GM18526 (cell line): ENCODE results near the gene NR1D1.

Experiments
- POLR2A ChIP-seq: IDR thresholded peaks from 3 replicates; pipeline ENCODE4 v1.6.1; 2011; ENCODE audit not compliant: insufficient read length; ENCODE audit errors: extremely low read depth

The NR1D1 gene

GRCh38 chr17:40113907-40114245 is 13.5 kb upstream of the NR1D1 start:
- no peak for TF ChIP-seq POLR2A

- peak; percentile 49 for TF ChIP-seq POLR2A
Observed at GRCh38 chr17:40113110-40113906, 12.9 kb upstream of the NR1D1 start.

GRCh38 chr17:40112718-40113109 is 12.3 kb upstream of the NR1D1 start:
- TF ChIP-seq POLR2A: no peak

DNA sequence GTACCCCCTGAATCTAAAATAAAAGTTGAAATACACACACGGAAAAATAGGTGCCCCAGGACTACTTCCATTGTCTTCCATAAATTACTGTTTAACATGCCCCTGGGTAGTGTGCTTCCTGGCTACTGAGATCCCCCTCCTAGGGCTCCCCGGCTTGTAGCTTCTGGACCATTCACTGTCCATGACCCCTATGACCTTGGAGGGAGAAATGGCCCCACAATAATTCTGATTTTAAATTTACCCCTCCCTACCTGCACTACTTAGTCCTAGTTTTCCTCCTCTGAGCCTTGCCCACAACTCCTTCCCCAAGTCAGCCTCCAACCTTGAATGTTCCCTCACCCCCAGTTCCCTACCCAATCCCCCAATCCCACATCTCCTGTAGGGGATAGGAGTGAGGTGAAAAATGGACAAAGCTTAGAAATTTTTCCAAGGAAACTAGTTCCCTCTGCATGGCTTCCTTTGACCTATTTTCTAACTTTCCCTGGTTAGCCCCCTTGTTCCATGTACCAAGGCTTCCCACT is 11.9 kb upstream of the NR1D1 start:
- no peak for TF ChIP-seq POLR2A

GRCh38 chr17:40111221-40112128 is 11.1 kb upstream of the NR1D1 start:
- no peak for TF ChIP-seq POLR2A

DNA sequence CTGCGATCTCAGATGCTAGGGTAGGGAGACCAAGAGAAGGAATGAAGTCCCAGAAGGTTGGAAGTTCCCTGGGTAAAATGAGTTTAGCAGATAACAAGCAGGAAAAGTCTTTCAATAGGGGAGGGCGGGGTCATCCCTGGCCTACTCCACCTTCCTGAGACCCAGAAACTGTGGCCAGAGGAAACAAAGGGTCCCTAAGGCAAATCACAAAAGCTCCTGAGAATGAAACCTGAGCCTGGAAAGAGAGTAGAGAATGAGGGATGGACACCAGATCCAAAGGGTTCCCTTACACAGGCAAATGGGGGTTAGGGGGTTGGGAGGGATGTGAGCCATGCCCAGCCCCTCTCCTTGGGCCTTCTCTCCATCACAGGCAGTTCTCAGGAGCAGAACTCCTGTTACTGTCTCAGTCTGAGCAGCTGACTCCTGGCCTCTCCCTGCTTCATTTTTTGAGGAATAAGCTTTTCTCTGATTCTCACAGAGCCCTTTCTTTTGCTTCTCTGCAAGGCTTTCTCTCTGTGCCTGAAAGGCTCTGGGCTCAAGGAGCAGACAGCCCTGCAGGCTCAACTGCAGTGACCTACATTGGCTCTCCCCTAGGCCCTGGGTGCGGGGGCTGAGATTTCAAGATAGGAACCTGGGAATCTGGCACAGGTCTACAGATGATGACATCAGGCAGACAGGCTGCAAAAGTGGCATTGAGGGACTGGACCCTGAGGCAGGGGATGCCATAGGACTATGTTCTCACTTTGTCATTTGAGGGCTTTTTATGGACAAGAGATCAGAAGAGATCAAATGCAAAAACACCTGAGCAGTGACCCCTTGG is 9.8 kb upstream of the NR1D1 start:
- no peak for TF ChIP-seq POLR2A

DNA sequence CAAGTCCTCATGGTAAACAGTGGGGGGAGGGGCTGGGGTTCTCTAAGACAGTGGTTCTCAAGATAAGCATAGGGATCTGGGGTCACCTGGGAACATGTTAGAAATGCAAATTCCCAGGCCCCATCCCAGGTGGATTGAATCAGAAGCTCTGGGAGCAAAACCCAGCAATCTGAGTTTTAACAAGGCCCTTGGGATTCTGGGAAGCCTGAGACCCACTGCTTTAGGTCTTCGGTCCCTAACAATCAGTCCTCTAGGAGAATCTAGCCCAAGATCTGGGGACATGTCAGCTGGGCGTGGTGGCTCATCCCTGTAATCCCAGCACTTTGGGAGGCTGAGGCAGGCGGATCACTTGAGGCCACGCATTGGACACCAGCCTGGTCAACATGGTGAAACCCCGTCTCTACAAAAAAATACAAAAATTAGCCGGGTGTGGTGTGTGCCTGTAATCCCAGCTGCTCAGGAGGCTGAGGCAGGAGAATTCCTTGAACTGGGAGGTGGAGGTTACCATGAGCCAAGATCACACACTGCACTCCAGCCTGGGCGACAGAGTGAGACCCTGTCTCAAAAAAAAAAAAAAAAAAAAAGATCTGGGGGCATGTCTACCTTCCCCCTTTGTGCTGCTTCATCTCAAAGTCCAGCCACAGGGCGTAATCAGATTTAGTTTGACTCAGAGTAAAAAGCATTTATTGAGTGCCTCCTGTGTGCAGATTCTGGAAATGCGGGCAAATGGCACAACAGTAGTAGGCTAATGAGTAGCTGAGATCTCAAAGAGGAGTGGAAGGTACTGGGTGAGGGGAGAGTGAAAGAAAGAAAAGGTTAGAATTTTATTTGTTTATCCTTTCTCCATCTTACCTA is 8.8 kb upstream of the NR1D1 start:
- TF ChIP-seq POLR2A: no peak

DNA sequence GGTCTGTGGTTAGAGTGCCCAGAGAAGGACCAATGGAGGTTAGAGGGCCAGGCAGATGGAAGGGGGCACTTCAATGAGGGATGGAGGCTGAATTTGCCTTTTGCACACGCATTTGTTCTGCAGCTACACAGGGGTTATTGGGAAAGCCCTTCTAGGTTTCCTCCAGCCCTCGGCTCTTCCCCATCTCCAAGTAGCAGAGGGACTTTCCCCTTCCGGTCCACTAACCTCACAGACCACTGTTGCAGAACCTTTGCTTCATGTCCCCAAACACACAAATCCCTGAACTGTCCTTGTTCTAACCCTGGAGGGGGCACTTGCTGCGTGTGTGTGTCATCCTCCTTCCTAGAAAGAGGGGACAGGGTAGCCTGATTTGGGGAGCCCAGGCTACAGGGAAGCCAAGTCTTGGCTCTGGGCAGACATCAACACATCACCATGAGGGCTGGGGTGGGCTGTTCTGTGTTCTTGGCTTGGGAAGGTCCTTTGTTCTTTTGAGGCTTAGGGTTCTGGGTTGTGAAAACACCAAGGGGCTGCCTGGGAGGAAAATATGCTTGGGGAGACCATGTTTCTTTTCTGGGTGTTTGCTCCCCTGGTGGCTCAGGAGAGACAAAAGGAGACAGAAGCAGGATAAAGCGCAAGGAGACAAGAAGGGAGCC is 7.3 kb upstream of the NR1D1 start:
- no peak for TF ChIP-seq POLR2A

GRCh38 chr17:40106760-40107521 is 6.6 kb upstream of the NR1D1 start:
- no peak for TF ChIP-seq POLR2A

DNA sequence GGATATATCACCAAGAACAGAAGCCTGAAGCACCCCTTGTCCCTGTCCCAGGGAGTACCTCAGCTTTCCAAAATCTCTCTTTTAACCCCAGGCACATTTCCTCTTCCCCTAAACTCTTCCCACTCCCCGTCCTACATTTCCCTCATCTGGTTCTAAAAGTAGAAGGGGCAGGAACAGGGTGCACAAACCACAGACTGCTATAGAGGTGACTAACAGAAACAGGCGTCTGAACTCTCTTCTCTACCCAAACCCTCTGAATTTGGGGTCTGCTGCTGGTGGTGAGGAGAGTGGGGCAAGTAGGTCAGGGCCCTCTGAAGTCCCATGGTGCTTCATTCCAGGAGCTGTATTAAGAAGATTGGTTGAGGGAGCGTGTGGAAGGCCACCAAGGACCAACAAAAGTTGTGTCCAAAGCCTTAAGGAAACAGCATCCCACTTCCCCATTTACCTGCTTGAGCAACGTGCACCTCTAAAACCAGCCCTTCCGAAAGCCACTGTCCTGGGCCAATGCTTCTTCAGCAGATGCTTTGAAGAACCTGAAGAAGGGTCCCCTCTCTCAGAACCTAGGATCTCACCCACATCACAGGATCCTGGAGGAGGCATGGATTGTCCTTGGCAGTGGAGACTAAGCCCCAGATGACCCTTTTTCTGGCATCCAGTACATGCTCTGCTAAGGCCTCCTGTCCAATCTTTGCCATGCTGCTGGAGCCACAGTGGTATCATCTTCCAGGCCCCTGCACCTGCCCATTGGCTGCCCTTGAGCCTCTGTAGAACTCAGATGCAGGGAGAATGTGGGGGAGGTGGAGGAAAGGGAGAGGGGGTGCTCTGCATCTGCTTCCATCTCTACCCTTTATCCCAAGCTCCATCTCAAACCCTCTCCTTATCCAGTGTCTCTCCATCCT is 5.7 kb upstream of the NR1D1 start:
- TF ChIP-seq POLR2A: no peak

- TF ChIP-seq POLR2A: no peak
Observed at GRCh38 chr17:40104594-40105486, 4.5 kb upstream of the NR1D1 start.

- no peak for TF ChIP-seq POLR2A
Observed at GRCh38 chr17:40103688-40104087, 3.3 kb upstream of the NR1D1 start.
